GM23248 (cell line): ENCODE results near the gene EFHC1.
"Not testable (repeated sequence)": the region's sequence is repeated elsewhere in the genome, so short reads cannot be mapped to it uniquely, and the experiment has no call there.

ENCODE experiments used
- EZH2 ChIP-seq: fragments of 200-600 bp; sonication (generic); IDR thresholded peaks from 2 replicates; pipeline ENCODE4 v1.6.1; 2018; ENCODE audit warnings: antibody characterized with exemption, mild to moderate bottlenecking; ENCODE audit not compliant: insufficient read depth, poor library complexity, severe bottlenecking
- EZH2phosphoT487 ChIP-seq: fragments of 200-600 bp; sonication (generic); IDR thresholded peaks from 2 replicates; pipeline ENCODE4 v1.6.1; 2018; ENCODE audit warnings: antibody characterized with exemption, moderate library complexity, mild to moderate bottlenecking, low read depth; ENCODE audit not compliant: insufficient read depth

- TF ChIP-seq EZH2phosphoT487, EZH2: not testable (repeated sequence)
Observed at GRCh38 chr6:52461194-52461593, 41.1 kb downstream of the EFHC1 start.
